SK-N-SH (cell line): ENCODE results near the gene TBX21. TPM values are rescaled to one million over a fixed set of nuclear protein-coding genes. Genes with fewer than 3 reads are reported as not detected.

Source experiments
- CTCF ChIA-PET: fragments of 300-600, 350-600 bp; formaldehyde crosslinking; extraction: SDS; loops from one replicate; lab custom pipeline; 2021; lab: Yijun Ruan, JAX
- POLR2A ChIA-PET: fragments of 350-600 bp; sonication (Branson Sonifier 250); formaldehyde crosslinking; extraction: SDS; loops from one replicate; lab custom pipeline; 2020; ENCODE audit warnings: antibody characterized with exemption, inconsistent platforms; lab: Yijun Ruan, JAX
- DNase-seq: peaks from one replicate; pipeline ENCODE4 v3.0.0; 2012
- H2AFZ ChIP-seq: fragments of 200-600 bp; sonication (generic); 2 replicates; pipeline ENCODE4 v1.8.1; 2016; ENCODE audit warnings: antibody characterized with exemption, mild to moderate bottlenecking, low read depth
- H3F3A ChIP-seq: fragments of 200-600 bp; sonication (generic); replicated peaks from 2 replicates; pipeline ENCODE3; 2016; ENCODE audit warnings: antibody characterized with exemption, mild to moderate bottlenecking; ENCODE audit not compliant: insufficient read depth
- H3K27ac ChIP-seq, 2 experiments: fragments of 200-500 bp in 1 of 2; fragments of 200-600 bp in 1 of 2; sonication (Bioruptor generic) in 1 of 2; sonication (generic), shearing (Covaris generic) in 1 of 2; 2 replicates each; pipeline versions ENCODE4 v1.5.1 to v1.6.1; 2014 to 2016; ENCODE audit warnings: low read depth in 2 of 2, inconsistent platforms in 1 of 2, low read length in 1 of 2, mild to moderate bottlenecking in 1 of 2, mixed read lengths in 1 of 2
- H3K27me3 ChIP-seq: fragments of 200-600 bp; sonication (generic), shearing (Covaris generic); 2 replicates; pipeline ENCODE4 v1.6.1; 2016; ENCODE audit warnings: mixed run types; ENCODE audit not compliant: insufficient read depth
- H3K36me3 ChIP-seq, 2 experiments: fragments of 200-500 bp in 1 of 2; fragments of 200-600 bp in 1 of 2; sonication (Bioruptor generic) in 1 of 2; sonication (generic) in 1 of 2; replicated peaks in 1 of 2; 2 replicates each; pipeline versions ENCODE3 to v1.5.1; 2014 to 2016; ENCODE audit warnings: low read length in 1 of 2, mild to moderate bottlenecking in 1 of 2; ENCODE audit not compliant: insufficient read depth in 2 of 2, control insufficient read depth in 1 of 2
- H3K4me1 ChIP-seq, 2 experiments: fragments of 200-500 bp in 1 of 2; fragments of 200-600 bp in 1 of 2; sonication (Bioruptor generic) in 1 of 2; sonication (generic), shearing (Covaris generic) in 1 of 2; 2 replicates each; pipeline versions ENCODE4 v1.5.1 to v1.6.1; 2014 to 2016; ENCODE audit warnings: low read depth in 1 of 2, low read length in 1 of 2, mixed run types in 1 of 2; ENCODE audit not compliant: insufficient read depth in 2 of 2, control insufficient read depth in 1 of 2
- H3K4me2 ChIP-seq: fragments of 200-600 bp; sonication (generic), shearing (Covaris generic); 2 replicates; pipeline ENCODE4 v1.6.1; 2017; ENCODE audit warnings: mixed run types
- H3K4me3 ChIP-seq, 2 experiments: fragments of 200-500 bp in 1 of 2; fragments of 200-600 bp in 1 of 2; sonication (Bioruptor generic) in 1 of 2; sonication (generic), shearing (Covaris generic) in 1 of 2; 2 replicates each; pipeline versions ENCODE4 v1.5.1 to v1.8.1; 2014 to 2016; ENCODE audit warnings: low read depth in 2 of 2, inconsistent platforms in 1 of 2, low read length in 1 of 2, mild to moderate bottlenecking in 1 of 2, mixed read lengths in 1 of 2, moderate library complexity in 1 of 2
- H3K79me2 ChIP-seq: fragments of 200-600 bp; sonication (generic); 2 replicates; pipeline ENCODE4 v1.8.1; 2017; ENCODE audit warnings: mild to moderate bottlenecking; ENCODE audit not compliant: insufficient read depth
- H3K9ac ChIP-seq: fragments of 200-600 bp; sonication (generic); 2 replicates; pipeline ENCODE4 v1.6.1; 2017; ENCODE audit warnings: mixed run types
- H3K9me2 ChIP-seq: fragments of 200-600 bp; sonication (generic); 2 replicates; pipeline ENCODE4 v1.6.1; 2017; ENCODE audit warnings: mixed run types
- H3K9me3 ChIP-seq: fragments of 200-600 bp; sonication (generic); 2 replicates; pipeline ENCODE4 v1.6.1; 2017; ENCODE audit warnings: mixed run types, mild to moderate bottlenecking, moderate library complexity
- H4K20me1 ChIP-seq: fragments of 200-600 bp; sonication (generic); 2 replicates; pipeline ENCODE4 v1.6.1; 2017; ENCODE audit warnings: mild to moderate bottlenecking, mixed run types; ENCODE audit not compliant: insufficient read depth
- ELF1 ChIP-seq: IDR thresholded peaks from 2 replicates; pipeline ENCODE4 v1.4.0; 2012
- FOSL2 ChIP-seq: IDR thresholded peaks from 2 replicates; pipeline ENCODE4 v1.4.0; 2012; ENCODE audit warnings: low read depth, mild to moderate bottlenecking, moderate library complexity, borderline replicate concordance
- FOXM1 ChIP-seq: IDR thresholded peaks from 2 replicates; pipeline ENCODE4 v1.4.0; 2012; ENCODE audit warnings: low read depth, mild to moderate bottlenecking
- GABPA ChIP-seq: IDR thresholded peaks from 2 replicates; pipeline ENCODE4 v1.4.0; 2012; ENCODE audit warnings: low read depth, mild to moderate bottlenecking
- JUND ChIP-seq: IDR thresholded peaks from 2 replicates; pipeline ENCODE4 v1.4.0; 2012
- NRF1 ChIP-seq: IDR thresholded peaks from 2 replicates; pipeline ENCODE4 v1.6.1; 2012; ENCODE audit warnings: low read depth, mild to moderate bottlenecking, low read length
- POLR2AphosphoS5 ChIP-seq: IDR thresholded peaks from 2 replicates; pipeline ENCODE4 v1.6.1; 2012; ENCODE audit warnings: low read depth, low read length
- RCOR1 ChIP-seq: fragments of 150-350 bp; IDR thresholded peaks from 2 replicates; pipeline ENCODE4 v1.6.1; 2017; ENCODE audit warnings: antibody characterized with exemption, low read length
- TAF1 ChIP-seq: IDR thresholded peaks from 2 replicates; pipeline ENCODE4 v1.6.1; 2012; ENCODE audit warnings: low read depth, mild to moderate bottlenecking, low read length, moderate library complexity, borderline replicate concordance
- TCF12 ChIP-seq: IDR thresholded peaks from 2 replicates; pipeline ENCODE4 v1.4.0; 2012
- WGBS: methylation state at CpG from one replicate; pipeline ENCODE4 v1.1.6; 2017; ENCODE audit warnings: low lambda C conversion rate; 5-methylcytosine and 5-hydroxymethylcytosine counted together
- polyA plus RNA-seq, 3 experiments: library from polyadenylated mRNA; depleted of rRNA; stranded (reverse); fragments of >200 nt; gene quantifications; 2 replicates each; pipeline ENCODE4 v1.2.3, GENCODE V29; 2012
- TF ChIP-seq, protein P1 (sequence below): IDR thresholded peaks from 2 replicates; pipeline ENCODE4 v1.6.1; 2012; ENCODE audit warnings: mild to moderate bottlenecking, low read depth, low read length, moderate library complexity
- TF ChIP-seq, protein P2 (sequence below): fragments of 150-350 bp; IDR thresholded peaks from 2 replicates; pipeline ENCODE4 v1.6.1; 2016; ENCODE audit warnings: mild to moderate bottlenecking, low read depth, low read length
- TF ChIP-seq, protein P3 (sequence below): IDR thresholded peaks from 2 replicates; pipeline ENCODE4 v1.4.0; 2012; ENCODE audit warnings: low read depth
- TF ChIP-seq, protein P4 (sequence below): fragments of 200-600 bp; sonication (generic); IDR thresholded peaks from 2 replicates; pipeline ENCODE4 v1.6.1; 2017; ENCODE audit warnings: antibody characterized with exemption, mild to moderate bottlenecking, moderate library complexity
- TF ChIP-seq, protein P5 (sequence below): fragments of 150-350 bp; IDR thresholded peaks from 2 replicates; pipeline ENCODE4 v1.6.1; 2017; ENCODE audit warnings: antibody characterized with exemption, low read length, low read depth, borderline replicate concordance

The TBX21 gene
- polyA plus RNA-seq, 1 of the 3 experiments (the other 2 are of a cell fraction) = not detected

DNA sequence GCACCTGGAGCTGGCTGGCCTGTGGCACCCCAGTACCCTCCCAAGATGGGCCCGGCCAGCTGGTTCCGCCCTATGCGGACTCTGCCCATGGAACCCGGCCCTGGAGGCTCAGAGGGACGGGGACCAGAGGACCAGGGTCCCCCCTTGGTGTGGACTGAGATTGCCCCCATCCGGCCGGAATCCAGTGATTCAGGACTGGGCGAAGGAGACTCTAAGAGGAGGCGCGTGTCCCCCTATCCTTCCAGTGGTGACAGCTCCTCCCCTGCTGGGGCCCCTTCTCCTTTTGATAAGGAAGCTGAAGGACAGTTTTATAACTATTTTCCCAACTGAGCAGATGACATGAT, 12.0 kb downstream of the TBX21 start (continued):
- TF ChIP-seq, protein P1, sequence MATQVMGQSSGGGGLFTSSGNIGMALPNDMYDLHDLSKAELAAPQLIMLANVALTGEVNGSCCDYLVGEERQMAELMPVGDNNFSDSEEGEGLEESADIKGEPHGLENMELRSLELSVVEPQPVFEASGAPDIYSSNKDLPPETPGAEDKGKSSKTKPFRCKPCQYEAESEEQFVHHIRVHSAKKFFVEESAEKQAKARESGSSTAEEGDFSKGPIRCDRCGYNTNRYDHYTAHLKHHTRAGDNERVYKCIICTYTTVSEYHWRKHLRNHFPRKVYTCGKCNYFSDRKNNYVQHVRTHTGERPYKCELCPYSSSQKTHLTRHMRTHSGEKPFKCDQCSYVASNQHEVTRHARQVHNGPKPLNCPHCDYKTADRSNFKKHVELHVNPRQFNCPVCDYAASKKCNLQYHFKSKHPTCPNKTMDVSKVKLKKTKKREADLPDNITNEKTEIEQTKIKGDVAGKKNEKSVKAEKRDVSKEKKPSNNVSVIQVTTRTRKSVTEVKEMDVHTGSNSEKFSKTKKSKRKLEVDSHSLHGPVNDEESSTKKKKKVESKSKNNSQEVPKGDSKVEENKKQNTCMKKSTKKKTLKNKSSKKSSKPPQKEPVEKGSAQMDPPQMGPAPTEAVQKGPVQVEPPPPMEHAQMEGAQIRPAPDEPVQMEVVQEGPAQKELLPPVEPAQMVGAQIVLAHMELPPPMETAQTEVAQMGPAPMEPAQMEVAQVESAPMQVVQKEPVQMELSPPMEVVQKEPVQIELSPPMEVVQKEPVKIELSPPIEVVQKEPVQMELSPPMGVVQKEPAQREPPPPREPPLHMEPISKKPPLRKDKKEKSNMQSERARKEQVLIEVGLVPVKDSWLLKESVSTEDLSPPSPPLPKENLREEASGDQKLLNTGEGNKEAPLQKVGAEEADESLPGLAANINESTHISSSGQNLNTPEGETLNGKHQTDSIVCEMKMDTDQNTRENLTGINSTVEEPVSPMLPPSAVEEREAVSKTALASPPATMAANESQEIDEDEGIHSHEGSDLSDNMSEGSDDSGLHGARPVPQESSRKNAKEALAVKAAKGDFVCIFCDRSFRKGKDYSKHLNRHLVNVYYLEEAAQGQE = no peak
- TF ChIP-seq TCF12 = no peak
- TF ChIP-seq ELF1 = no peak

DNA sequence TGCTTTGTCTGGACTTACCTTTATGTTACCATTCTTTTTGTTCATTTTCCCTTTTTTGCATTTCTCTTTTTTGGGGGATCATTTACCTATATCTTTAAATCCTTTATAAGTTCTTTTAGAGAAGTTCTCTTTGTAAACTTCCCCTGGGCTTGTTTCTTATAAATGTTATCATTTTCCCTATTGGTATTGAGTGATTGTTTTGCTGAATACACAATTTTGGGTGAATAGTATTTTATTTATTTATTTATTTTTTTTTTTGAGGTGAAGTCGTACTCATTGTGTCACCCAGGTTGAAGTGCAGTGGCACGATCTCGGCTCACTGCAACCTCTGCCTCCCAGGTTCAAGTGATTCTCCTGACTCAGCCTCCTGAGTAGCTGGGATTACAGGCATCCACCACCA, 18.4 kb downstream of the TBX21 start:
- ChIA-PET CTCF (interaction anchor here (1.6 to 5.6 kb wide), 3 partner anchors 8 to 38 kb away, joined by 5 to 30 read pairs (median 8); no protein-coding TSS in a partner anchor), POLR2A (no interaction called here)
- no peaks in the 10 kb centered on the region for H4K20me1 ChIP-seq
- no peak overlapping the region for H3K27ac ChIP-seq
- H3K36me3 ChIP-seq = no peaks in the 10 kb centered on the region
- H3K4me3 ChIP-seq = no peak overlapping the region
- H3F3A ChIP-seq = no peaks in the 10 kb centered on the region
- no peak for DNase-seq
- WGBS = 37% methylated on average over 3 of the region's 3 CpGs
- no peak overlapping the region for H3K4me2 ChIP-seq
- no peaks in the 10 kb centered on the region for H3K79me2 ChIP-seq
- H3K4me1 ChIP-seq = no peaks in the 10 kb centered on the region
- H3K9me2 ChIP-seq = no peaks in the 10 kb centered on the region
- TF ChIP-seq, protein P2, sequence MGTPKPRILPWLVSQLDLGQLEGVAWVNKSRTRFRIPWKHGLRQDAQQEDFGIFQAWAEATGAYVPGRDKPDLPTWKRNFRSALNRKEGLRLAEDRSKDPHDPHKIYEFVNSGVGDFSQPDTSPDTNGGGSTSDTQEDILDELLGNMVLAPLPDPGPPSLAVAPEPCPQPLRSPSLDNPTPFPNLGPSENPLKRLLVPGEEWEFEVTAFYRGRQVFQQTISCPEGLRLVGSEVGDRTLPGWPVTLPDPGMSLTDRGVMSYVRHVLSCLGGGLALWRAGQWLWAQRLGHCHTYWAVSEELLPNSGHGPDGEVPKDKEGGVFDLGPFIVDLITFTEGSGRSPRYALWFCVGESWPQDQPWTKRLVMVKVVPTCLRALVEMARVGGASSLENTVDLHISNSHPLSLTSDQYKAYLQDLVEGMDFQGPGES = no peak
- TF ChIP-seq, protein P1 = no peak
- no peak for TF ChIP-seq FOXM1
- TF ChIP-seq, protein P3, sequence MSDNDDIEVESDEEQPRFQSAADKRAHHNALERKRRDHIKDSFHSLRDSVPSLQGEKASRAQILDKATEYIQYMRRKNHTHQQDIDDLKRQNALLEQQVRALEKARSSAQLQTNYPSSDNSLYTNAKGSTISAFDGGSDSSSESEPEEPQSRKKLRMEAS = no peak
- no peak for TF ChIP-seq RCOR1
- TF ChIP-seq TAF1 = no peak
- TF ChIP-seq FOSL2 = no peak
- TF ChIP-seq JUND = no peak
- TF ChIP-seq, protein P4, sequence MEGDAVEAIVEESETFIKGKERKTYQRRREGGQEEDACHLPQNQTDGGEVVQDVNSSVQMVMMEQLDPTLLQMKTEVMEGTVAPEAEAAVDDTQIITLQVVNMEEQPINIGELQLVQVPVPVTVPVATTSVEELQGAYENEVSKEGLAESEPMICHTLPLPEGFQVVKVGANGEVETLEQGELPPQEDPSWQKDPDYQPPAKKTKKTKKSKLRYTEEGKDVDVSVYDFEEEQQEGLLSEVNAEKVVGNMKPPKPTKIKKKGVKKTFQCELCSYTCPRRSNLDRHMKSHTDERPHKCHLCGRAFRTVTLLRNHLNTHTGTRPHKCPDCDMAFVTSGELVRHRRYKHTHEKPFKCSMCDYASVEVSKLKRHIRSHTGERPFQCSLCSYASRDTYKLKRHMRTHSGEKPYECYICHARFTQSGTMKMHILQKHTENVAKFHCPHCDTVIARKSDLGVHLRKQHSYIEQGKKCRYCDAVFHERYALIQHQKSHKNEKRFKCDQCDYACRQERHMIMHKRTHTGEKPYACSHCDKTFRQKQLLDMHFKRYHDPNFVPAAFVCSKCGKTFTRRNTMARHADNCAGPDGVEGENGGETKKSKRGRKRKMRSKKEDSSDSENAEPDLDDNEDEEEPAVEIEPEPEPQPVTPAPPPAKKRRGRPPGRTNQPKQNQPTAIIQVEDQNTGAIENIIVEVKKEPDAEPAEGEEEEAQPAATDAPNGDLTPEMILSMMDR = no peak
- no peak for TF ChIP-seq GABPA
- TF ChIP-seq POLR2AphosphoS5 = no peak
- TF ChIP-seq NRF1 = no peak
- TF ChIP-seq, protein P5, sequence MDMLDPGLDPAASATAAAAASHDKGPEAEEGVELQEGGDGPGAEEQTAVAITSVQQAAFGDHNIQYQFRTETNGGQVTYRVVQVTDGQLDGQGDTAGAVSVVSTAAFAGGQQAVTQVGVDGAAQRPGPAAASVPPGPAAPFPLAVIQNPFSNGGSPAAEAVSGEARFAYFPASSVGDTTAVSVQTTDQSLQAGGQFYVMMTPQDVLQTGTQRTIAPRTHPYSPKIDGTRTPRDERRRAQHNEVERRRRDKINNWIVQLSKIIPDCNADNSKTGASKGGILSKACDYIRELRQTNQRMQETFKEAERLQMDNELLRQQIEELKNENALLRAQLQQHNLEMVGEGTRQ = no peak
- H3K27me3 ChIP-seq = peaks cover 39% of the 10 kb centered on the region; the same call in 1 of the 2 replicates
- H3K9ac ChIP-seq = no peak overlapping the region
- H3K9me3 ChIP-seq = peaks cover 6% of the 10 kb centered on the region; the same call in 1 of the 2 replicates
- no peak overlapping the region for H2AFZ ChIP-seq
